ENCODE data around the gene ACTN4.

Gene ACTN4

DNA sequence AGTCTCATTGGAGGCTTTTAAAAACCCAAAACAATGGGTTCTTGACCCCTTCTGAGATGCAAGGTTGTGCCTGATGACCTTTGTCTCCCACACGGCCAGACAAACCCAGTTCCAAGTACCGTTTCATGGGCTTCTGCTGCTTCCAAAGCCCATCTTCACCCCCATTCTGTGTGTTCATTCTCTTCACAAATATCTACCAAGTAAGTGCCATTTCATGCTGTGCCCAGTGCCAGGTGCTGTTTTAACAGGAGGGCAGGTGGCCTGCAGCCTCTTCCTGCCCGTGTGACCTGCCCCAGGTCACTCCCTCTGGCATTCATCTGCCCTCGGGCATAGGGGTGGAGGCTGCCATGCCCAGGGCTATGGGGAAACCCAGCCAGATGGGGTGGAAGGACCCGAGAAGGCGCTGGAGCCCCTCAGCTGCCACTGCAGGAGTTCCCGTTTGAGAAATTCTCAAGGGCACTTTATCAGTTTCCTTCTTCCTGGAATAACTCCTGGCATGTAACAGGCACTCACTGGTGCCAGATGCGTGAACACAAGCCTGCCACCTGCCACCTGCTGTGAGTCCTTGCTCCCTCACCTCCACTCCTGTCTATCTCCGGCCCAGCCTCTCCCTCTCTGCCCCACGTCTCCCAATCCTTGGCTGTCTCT is 84.3 kb downstream of the ACTN4 start:
- ATAC-seq (no peak), DNase-seq (no peak)
- no peak overlapping the region for H3K27ac Mint-ChIP-seq
- H3K4me3 Mint-ChIP-seq: no peak overlapping the region
- H3K4me1 Mint-ChIP-seq: peaks cover 56% of the 10 kb centered on the region
- H3K9me3 Mint-ChIP-seq: no peaks in the 10 kb centered on the region
- peaks cover 6% of the 10 kb centered on the region for H3K27me3 Mint-ChIP-seq

DNA sequence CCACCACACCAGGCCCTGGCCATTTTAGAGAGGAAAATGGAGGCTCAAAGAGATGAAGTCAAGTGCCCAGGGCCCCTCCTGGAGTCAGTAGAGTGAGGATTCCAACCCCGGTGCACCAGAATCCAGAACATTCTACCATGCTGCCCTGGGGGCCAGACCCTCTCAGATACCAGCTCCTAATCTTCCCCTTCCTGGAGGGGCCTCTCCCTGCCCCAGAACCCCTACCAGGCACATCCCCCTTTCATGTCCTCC is 85.7 kb downstream of the ACTN4 start:
- no peak for DNase-seq
- peaks cover 55% of the 10 kb centered on the region for H3K4me1 Mint-ChIP-seq
- no peak for ATAC-seq
- H3K9me3 Mint-ChIP-seq: no peaks in the 10 kb centered on the region
- peaks cover 14% of the 10 kb centered on the region for H3K27me3 Mint-ChIP-seq
- H3K27ac Mint-ChIP-seq: peak overlapping the region in 1 of 2 donors; percentile 65
- H3K4me3 Mint-ChIP-seq: no peak overlapping the region

DNA sequence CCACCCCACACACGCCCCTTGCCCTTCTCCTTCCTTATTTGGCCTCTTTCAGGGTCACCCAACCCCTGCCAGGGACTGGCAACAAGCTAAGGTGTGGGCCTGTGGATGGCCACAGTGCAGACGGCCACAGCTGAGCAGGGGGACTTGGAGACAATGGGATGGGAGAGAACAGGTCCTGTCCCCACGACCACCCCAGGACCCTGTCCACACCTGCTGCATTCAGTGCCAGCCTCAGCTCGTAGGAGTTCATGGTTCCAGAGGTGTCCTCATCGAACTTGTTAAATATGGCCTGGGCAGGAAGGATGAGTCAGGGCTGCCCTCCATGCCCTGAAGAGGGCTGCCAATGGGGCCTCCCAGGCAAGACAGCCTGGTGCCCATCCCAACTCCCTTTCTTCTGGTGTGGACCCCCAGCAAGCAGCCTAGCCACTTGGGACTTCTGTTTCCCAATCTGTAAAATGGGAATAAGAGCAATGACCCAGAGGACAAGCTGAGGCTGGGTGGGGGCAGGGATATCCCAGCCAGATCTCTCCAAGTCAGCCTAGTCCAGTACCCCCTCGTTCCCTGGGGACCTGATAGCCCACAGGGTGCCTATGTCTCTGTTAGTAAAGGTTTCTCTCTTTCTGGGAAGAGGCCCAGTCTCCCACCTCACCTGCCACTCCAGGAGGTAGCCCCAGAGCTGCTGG is 86.2 kb downstream of the ACTN4 start:
- DNase-seq (no peak), ATAC-seq (no peak)
- Mint-ChIP-seq H3K27me3 (peaks cover 14% of the 10 kb centered on the region), H3K4me3 (peak overlapping the region in 1 of 2 donors; percentile 78), H3K27ac (peak overlapping the region in 1 of 2 donors; percentile 65), H3K9me3 (no peaks in the 10 kb centered on the region), H3K4me1 (peaks cover 50% of the 10 kb centered on the region)

DNA sequence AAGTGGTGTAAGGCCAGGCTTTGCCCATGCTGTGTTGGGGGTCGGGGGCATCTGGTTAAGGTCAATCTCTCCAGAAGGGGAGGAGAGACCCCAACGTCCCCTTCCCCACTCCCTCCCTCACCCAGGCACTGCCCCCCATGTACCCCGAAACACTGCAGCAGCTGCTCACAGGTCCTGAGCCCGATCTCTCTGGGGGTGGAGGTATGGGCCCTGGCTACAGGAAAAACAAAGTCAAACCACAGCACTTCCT is 86.7 kb downstream of the ACTN4 start:
- H3K9me3 Mint-ChIP-seq: no peaks in the 10 kb centered on the region
- H3K4me1 Mint-ChIP-seq: peaks cover 49% of the 10 kb centered on the region
- H3K27ac Mint-ChIP-seq: peak overlapping the region in 1 of 2 donors; percentile 37
- H3K4me3 Mint-ChIP-seq: peak overlapping the region in 1 of 2 donors; percentile 78
- DNase-seq: no peak
- peak; percentile 48 for ATAC-seq
- H3K27me3 Mint-ChIP-seq: peaks cover 14% of the 10 kb centered on the region

DNA sequence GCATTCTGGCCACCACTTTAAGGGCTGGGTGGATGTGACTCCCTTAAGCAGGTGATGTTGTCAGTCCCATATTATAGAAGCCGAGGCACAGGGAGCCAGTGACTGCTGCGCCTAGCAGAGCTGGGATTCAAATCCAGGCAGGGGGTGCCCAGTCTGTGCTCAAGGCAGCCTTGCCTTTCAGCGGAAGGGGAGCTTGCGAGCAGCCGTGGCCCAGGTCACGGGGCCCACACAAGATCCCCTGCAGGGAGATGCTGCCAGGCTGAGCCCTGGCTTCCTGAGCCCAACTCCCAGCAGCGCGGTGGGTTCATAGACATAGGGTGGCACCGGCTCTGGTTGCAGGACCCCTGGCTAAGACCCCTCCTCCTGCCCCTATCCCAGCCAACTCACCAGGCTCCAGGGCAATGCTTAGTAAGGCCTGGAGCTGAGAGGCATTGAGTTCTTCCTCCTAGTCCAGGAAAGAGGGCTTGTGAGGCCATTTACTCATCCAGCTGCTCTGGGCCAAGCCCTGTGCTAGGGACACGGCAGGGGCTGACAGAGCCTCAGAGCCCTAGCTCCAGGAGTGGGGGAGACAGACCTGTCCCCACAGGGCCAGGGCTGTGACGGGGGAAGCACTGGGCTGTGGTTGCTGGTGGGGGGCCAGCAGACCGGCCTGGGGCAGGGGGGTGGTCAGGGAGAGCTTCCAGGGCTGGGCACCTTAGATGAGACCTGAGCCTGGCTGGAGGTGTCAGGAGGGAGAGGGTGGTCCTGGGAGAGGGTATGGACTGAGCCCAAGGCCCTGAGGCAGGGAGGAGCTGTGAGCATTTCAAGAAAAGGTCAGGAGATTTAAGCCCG is 87.2 kb downstream of the ACTN4 start:
- peak overlapping the region; percentile 77 to 78 for H3K4me3 Mint-ChIP-seq
- peaks cover 14% of the 10 kb centered on the region for H3K27me3 Mint-ChIP-seq
- peaks cover 50% of the 10 kb centered on the region for H3K4me1 Mint-ChIP-seq
- DNase-seq: peak in 1 of 2 donors; percentile 40
- peak overlapping the region in 1 of 2 donors; percentile 85 for H3K27ac Mint-ChIP-seq
- no peaks in the 10 kb centered on the region for H3K9me3 Mint-ChIP-seq
- ATAC-seq: peak; percentile 29

DNA sequence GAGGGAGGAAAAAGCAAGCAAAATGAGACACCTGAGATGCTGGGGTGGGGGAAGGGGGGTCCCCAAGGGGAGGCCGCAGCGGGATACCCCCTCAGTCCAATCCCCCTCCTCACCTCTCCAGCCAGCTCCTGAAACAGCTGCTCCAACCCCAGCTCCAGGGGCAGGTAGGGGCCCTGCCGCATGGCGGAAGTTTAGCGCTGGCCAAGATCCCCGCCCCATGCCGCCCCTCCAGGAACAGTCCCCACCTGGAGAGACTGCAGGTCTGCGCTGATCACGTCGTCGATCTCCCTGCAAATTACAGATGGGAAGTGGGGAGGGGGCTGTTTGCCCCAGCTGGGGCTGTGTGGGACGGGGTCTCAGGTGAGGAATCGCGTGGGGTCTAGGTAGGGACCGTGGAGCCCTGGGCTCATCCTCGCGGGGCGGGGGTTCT is 87.8 kb downstream of the ACTN4 start:
- peaks cover 51% of the 10 kb centered on the region for H3K4me1 Mint-ChIP-seq
- H3K4me3 Mint-ChIP-seq: peak overlapping the region; percentile 77 to 78
- no peaks in the 10 kb centered on the region for H3K9me3 Mint-ChIP-seq
- ATAC-seq (peak; percentile 3), DNase-seq (peak in 1 of 2 donors; percentile 34)
- H3K27me3 Mint-ChIP-seq: peaks cover 14% of the 10 kb centered on the region
- peak overlapping the region in 1 of 2 donors; percentile 85 for H3K27ac Mint-ChIP-seq

DNA sequence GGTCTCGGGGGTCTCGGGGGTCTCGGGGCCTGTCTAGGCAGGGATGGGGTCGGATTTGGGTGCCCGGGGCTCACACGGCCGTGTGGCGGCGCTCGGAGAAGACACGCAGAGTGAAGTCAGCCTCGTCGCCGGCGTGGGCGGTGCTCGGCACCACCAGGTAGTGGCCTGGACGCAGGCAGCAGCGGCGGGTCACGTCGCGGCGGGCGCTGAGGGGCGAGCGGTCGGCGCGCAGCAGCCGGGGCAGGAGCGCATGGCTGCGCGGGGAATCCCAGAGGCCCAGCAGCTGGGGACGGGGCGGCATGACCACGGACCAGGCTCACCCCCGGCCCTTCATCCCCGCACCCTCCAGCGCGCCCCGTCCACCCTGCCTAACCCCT is 88.6 kb downstream of the ACTN4 start:
- H3K4me1 Mint-ChIP-seq: peaks cover 51% of the 10 kb centered on the region
- DNase-seq (peak; percentile 61 to 66), ATAC-seq (peak; percentile 47)
- no peaks in the 10 kb centered on the region for H3K9me3 Mint-ChIP-seq
- no peak overlapping the region for H3K27ac Mint-ChIP-seq
- peaks cover 14% of the 10 kb centered on the region for H3K27me3 Mint-ChIP-seq
- peak overlapping the region; percentile 76 to 79 for H3K4me3 Mint-ChIP-seq

DNA sequence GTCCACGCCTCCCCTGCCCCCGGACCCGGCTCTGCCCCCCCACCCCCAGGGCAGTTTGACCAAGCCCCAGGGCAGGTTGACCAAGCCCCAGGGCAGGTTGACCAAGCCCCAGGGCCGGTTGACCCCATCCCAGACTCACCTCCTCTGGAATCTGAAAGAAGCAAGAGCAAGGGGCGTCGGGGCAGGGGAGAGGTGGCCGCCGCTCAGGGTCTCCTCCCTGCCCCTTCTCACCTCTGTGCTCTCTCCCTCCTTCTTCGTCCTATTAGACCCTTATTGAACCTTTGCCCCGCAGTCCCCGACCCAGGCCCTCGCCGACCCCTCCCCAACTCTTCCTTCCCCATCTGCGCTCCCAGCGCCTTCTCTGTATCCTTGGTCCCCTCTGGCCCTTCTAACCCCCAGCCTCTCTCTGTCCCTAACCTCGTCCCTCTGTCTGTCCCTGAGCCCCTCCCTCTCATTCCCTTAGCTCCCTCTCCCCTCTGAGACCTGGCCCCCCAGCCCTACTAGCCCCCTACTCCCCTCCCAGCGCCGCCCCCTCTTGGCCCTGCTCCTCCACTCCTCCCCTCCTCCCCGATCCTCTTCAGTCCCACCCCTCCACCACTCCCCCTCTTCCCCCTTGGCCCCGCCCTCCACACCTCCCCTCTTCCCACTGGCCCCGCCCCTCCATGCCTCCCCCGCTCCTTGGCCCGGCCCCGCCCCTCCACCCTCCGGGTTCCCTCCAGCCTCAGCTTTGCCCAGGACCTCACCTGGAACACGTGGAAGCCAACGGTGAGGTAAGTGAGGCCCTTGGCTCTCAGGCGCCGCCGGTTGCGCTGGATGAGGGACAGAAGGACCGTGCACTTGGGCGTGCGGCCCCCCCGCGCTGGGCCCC is 89.2 kb downstream of the ACTN4 start:
- H3K27me3 Mint-ChIP-seq: peaks cover 14% of the 10 kb centered on the region
- H3K4me1 Mint-ChIP-seq: peaks cover 51% of the 10 kb centered on the region
- H3K4me3 Mint-ChIP-seq: peak overlapping the region; percentile 76 to 79
- no peaks in the 10 kb centered on the region for H3K9me3 Mint-ChIP-seq
- H3K27ac Mint-ChIP-seq: no peak overlapping the region
- DNase-seq (peak; percentile 36 to 57), ATAC-seq (peak; percentile 1)

DNA sequence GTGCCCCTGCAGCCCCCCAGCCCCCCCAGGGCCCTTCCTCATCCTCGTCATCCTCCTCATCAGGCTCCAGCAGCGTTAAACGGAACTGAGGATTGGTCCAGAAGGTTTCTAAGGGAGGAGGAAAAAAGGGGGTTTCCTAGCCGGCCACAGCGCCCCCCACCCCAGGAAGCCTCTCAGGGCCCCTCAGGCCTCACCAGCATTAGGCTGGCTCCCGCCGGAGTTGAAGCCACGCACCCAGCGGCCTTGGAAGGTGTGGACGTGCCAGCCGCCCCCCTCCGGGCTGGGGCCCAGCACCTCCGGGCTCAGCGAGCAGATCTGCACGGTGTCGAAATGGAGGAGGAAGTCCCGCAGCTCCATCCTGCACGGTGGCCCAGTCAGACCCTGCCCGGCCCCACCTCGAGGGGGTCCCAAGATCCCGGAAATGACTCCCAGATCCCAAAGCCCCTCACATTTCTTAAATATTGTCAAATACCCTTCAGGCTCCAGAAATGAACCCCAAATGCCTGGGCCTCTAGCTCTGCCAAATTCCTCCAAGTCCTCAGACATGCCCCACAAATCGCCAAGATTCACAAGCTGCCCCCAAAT is 89.9 kb downstream of the ACTN4 start:
- peaks cover 14% of the 10 kb centered on the region for H3K27me3 Mint-ChIP-seq
- ATAC-seq: no peak
- DNase-seq: no peak
- peak overlapping the region; percentile 36 to 79 for H3K4me3 Mint-ChIP-seq
- no peaks in the 10 kb centered on the region for H3K9me3 Mint-ChIP-seq
- H3K27ac Mint-ChIP-seq: peak overlapping the region in 1 of 2 donors; percentile 2
- peaks cover 51% of the 10 kb centered on the region for H3K4me1 Mint-ChIP-seq

DNA sequence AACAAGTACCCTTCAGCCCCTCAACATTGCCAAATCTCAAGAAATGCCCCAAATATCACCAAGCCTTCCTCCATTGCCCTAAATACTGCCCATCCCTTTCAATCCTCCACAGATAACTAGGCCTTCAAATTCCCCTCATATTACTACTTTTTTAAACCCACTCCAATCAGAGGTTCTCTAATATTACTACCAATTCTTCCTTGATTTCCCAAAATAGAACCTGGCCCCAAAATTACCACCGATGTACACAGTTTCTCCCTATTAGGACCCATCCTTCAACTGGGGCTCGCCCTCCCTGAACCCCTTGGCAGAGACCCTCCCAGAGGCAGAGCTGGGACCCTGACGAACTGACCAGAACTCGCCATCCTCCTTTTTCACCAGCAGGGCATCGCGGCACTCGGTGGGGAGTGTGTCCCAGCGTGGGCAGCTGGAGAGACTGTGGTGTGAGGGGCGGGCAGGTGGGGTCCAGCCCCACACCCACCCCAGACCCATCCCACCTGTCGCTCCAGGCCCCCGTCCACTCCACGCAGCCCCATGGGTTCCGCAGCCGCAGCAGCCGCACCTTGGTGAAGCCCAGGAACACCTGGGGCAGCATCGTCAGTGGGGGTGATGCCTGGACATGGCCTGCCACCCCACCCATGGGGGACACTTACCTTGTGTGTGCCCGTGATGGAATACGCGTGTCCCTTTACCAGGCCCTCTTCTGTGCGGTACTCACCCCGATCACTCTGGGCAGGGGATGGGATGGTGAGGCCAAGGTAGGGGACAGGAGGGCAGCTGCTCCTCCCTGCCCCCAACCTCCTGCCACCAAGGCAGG is 90.7 kb downstream of the ACTN4 start:
- ATAC-seq (no peak), DNase-seq (no peak)
- peaks cover 51% of the 10 kb centered on the region for H3K4me1 Mint-ChIP-seq

DNA sequence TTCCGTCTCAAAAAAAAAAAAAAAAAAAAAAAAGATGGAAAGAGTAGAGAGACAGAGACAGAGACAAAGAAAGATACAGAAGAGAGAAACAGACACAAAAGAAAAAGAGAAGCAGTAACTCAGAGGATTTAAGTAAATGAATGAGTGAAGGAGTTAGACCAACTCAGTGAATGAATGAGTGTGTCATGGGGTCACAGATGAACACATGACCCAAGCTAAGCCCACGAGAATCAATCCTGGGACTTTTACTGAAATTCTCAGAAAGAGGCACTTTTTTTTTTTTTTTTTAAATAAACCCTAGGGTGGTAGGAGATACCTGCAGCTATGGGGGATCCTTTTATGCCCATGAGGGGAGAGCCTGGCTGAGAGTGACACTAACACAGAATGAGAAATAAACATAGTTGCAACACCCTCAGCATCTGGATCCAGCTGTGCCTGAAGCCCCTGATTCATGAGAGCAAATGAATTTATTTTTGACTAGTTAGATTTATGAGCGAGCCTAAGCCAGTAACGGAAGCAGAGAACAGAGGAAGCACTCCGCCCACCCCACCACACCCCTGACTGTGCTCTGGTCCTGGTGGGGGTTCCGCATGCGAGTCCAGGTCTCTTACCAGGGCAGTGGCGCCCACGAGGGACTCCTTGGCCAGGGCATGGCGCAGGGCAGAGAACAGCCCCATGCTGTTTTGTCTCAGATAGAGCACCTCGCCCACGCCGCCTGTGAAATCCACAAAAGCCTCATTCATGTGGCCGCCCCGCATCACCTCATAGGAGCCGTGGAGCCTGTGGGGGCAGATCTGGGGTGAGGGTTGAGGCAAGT is 92.2 kb downstream of the ACTN4 start:
- H3K27ac Mint-ChIP-seq: no peak overlapping the region
- DNase-seq: no peak
- peaks cover 36% of the 10 kb centered on the region for H3K4me1 Mint-ChIP-seq
- peak overlapping the region in 1 of 2 donors; percentile 22 for H3K4me3 Mint-ChIP-seq
- ATAC-seq: peak; percentile 32
- H3K9me3 Mint-ChIP-seq: no peaks in the 10 kb centered on the region
- H3K27me3 Mint-ChIP-seq: peaks cover 14% of the 10 kb centered on the region

More for the DNA sequence above, 90.7 kb downstream of the ACTN4 start:
- peaks cover 14% of the 10 kb centered on the region for H3K27me3 Mint-ChIP-seq
- H3K4me3 Mint-ChIP-seq: peak overlapping the region; percentile 36 to 75
- no peaks in the 10 kb centered on the region for H3K9me3 Mint-ChIP-seq
- H3K27ac Mint-ChIP-seq: peak overlapping the region in 1 of 2 donors; percentile 2

DNA sequence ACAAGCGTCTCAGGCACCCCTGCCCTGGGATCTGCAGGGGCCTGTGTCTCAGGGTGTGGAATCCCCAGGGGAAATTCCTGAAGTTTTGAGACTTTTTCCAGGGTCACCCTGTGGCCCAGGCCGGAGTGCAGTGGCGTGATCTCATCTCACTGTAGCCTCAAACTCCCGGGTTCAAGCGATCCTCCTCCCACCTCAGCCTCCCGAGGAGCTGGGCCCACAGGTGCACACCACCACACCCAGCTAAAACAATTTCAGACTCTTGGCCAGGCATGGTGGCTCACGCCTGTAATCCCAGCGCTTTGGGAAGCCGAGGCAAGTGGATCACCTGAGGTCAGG is 92.8 kb downstream of the ACTN4 start:
- Mint-ChIP-seq H3K4me3 (no peak overlapping the region), H3K27me3 (peaks cover 14% of the 10 kb centered on the region), H3K27ac (no peak overlapping the region), H3K4me1 (peaks cover 30% of the 10 kb centered on the region), H3K9me3 (no peaks in the 10 kb centered on the region)
- DNase-seq: no peak
- ATAC-seq: no peak

DNA sequence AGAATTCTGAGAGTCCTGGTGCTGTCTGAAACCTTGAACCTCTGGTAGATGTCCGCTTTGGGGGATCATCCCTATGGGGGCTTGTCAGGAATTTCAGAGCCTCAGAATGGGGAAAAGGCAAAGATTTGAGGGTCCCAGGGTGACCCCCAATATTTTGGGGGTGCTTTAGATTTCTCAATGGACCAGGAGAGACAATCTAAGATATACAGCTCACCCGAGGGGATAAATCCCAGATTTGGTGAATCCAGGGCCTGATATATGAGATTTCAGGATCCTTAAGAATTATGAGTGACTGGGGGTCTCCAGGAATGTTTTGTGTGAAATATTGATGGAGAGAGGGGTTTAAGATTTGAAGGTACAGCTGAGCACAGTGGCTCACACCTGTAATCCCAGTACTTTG is 93.5 kb downstream of the ACTN4 start:
- Mint-ChIP-seq H3K9me3 (no peaks in the 10 kb centered on the region), H3K4me1 (peaks cover 28% of the 10 kb centered on the region), H3K4me3 (no peak overlapping the region), H3K27me3 (peaks cover 14% of the 10 kb centered on the region), H3K27ac (no peak overlapping the region)
- ATAC-seq: no peak
- DNase-seq: no peak

DNA sequence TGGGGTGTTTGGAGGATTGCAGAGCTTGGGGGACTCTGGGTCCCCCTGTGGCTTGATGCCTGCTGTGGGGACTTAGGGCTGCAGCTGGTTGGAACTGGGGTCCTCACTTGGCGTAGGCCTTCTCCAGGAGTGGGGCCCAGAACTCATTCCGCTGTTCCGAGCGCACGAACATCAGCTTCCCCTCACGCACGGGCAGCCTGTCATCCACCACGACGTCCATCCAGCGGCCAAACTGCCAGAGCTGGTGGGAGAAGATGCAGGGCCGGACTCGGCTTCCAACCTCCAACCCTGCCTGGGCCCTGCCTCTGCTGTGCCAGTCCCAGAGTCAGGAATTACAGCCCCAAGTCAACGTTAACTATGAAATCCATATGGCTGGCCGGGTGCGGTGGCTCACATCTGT is 94.2 kb downstream of the ACTN4 start:
- Mint-ChIP-seq H3K4me1 (peaks cover 23% of the 10 kb centered on the region), H3K9me3 (no peaks in the 10 kb centered on the region), H3K27me3 (peaks cover 9% of the 10 kb centered on the region), H3K27ac (no peak overlapping the region), H3K4me3 (no peak overlapping the region)
- DNase-seq (no peak), ATAC-seq (no peak)

Data from stimulated activated naive CD8-positive, alpha-beta T cell treated with anti-CD3 and anti-CD28 coated beads, Interleukin-15, amount 100 ng/mL, for 72 hours (primary cell).